MM.1S (cell line): ENCODE measurements around the gene HSD17B8.

Experiments used
- CTCF ChIP-seq: fragments of 300-600 bp; sonication (generic); IDR thresholded peaks from 2 replicates; pipeline ENCODE4 v1.5.1; 2016; ENCODE audit warnings: antibody characterized with exemption, low read length, mixed read lengths
- EZH2 ChIP-seq: fragments of 300-600 bp; sonication (generic); optimal IDR thresholded peaks from 2 replicates; pipeline ENCODE3; 2017; ENCODE audit warnings: low read depth, mild to moderate bottlenecking, antibody characterized with exemption, low read length, mixed read lengths
- EZH2phosphoT487 ChIP-seq: fragments of 300-600 bp; sonication (generic); IDR thresholded peaks from 2 replicates; pipeline ENCODE4 v1.6.1; 2018; ENCODE audit warnings: antibody characterized with exemption, low read length

- no peak for TF ChIP-seq CTCF
- no peak for TF ChIP-seq EZH2
- no peak for TF ChIP-seq EZH2phosphoT487
Observed at GRCh38 chr6:33170176-33171015, 34.1 kb upstream of the HSD17B8 start.
